ENCODE results near the gene HMGCL. TPM values are rescaled to one million over a fixed set of nuclear protein-coding genes. Genes with fewer than 3 reads are reported as not detected.

Gene HMGCL
- total RNA-seq (1 to 10 TPM; 8.9 to 9.6 TPM), total RNA-seq (4.7 to 35.2 (median 20.4) reads per million in 172 experiments)
- 20.0 TPM for polyA plus RNA-seq (2013, experiment 1 of 2)
- 20.8 TPM for polyA plus RNA-seq (2013, experiment 2 of 2)

DNA sequence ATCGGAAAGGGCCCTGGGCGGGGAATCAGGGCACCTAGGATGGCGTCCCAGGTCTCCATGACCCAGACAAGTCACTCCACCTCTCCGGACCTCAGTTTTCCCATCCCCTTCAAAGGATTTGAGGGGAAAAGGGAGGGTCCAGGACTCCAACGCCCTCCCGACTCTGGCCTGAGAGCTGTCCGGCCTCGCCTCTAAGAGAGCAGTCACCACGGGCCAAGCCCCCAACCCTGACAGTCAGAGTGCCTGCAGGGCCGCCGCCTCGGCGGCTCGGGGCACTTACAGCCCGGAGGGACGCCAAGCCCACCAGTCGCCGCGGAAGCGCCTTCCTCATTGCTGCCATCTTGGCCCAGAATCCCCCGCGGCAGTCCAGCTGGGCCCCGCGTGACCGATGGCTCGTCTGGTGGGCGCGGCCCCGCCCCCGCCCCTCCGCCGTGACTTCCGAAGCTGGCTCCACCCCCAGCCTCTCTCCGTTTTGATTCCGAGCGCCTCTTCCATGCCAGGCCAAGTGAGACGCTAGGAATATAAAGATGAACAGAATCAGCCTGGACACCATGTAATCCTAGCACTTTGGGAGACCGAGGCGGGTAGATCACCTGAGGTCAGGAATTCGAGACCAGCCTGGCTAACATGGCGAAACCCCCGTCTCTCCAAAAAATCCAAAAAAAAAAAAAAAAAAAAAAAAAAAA is at the start of gene HMGCL:
Gene HMGCL, minus strand, starts transcription at position 354 of the 686 bp plus-strand sequence. Its CDS starts 14 bp downstream, at position 340.
- H3K4me1 Mint-ChIP-seq (ENCODE audit: low read depth), result peaks cover 20% of the 10 kb centered on the region
- DNase-seq, result peak; percentile 72 to 94 (median 83)
- POLR2A ChIA-PET, result interaction anchor here (0.6 to 2.3 kb wide), 18 partner anchors 14 to 1019 kb away, joined by 3 to 32 read pairs (median 3); partner anchors contain the start of genes ELOA, GALE, HNRNPR and PITHD1
- no peaks in the 10 kb centered on the region for H3K9me3 Mint-ChIP-seq
- H3K27ac Mint-ChIP-seq, result peak within 1 kb of the TSS; percentile 96
- CTCF ChIA-PET, result interaction anchor here (0.9 to 5.5 kb wide), 4 partner anchors 15 to 134 kb away, joined by 3 to 44 read pairs (median 6); partner anchors contain the start of genes LYPLA2 and RPL11
- peaks cover 16% of the 10 kb centered on the region for H3K36me3 Mint-ChIP-seq (ENCODE audit: low read depth)
- peaks cover 15% of the 10 kb centered on the region for H3K4me1 ChIP-seq (ENCODE audit: insufficient read depth, low read length)
- H3K27me3 ChIP-seq (ENCODE audit: control insufficient read depth in 1 of 2, insufficient read depth in 2 of 2, low read length in 2 of 2), result no peaks in the 10 kb centered on the region
- H3K9me3 ChIP-seq (ENCODE audit: control insufficient read depth in 1 of 2, insufficient read depth in 1 of 2, low read length in 2 of 2), result no peaks in the 10 kb centered on the region
- peak; percentile 94 for ATAC-seq (ENCODE audit: poor library complexity)
- intact Hi-C loops (cut with DNase I, micrococcal nuclease), result loop anchor here (1.0 to 10.0 kb wide), 4 partner anchors 13 to 1510 kb away; partner anchors contain the start of genes FUCA1 (in 1 of the 2) and TMEM50A (in 1 of the 2)
- peak within 1 kb of the TSS; percentile 84 to 92 for H3K27ac ChIP-seq (ENCODE audit: low read depth in 1 of 2, low read length in 2 of 2)
- TF ChIP-seq, protein P1, sequence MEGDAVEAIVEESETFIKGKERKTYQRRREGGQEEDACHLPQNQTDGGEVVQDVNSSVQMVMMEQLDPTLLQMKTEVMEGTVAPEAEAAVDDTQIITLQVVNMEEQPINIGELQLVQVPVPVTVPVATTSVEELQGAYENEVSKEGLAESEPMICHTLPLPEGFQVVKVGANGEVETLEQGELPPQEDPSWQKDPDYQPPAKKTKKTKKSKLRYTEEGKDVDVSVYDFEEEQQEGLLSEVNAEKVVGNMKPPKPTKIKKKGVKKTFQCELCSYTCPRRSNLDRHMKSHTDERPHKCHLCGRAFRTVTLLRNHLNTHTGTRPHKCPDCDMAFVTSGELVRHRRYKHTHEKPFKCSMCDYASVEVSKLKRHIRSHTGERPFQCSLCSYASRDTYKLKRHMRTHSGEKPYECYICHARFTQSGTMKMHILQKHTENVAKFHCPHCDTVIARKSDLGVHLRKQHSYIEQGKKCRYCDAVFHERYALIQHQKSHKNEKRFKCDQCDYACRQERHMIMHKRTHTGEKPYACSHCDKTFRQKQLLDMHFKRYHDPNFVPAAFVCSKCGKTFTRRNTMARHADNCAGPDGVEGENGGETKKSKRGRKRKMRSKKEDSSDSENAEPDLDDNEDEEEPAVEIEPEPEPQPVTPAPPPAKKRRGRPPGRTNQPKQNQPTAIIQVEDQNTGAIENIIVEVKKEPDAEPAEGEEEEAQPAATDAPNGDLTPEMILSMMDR (IDR thresholded peaks at IDR 0.05), result no peak
- H3K4me3 Mint-ChIP-seq, result peak within 1 kb of the TSS; percentile 96
- H3K4me3 ChIP-seq (ENCODE audit: low read length), result peak within 1 kb of the TSS; percentile 93
- no peaks in the 10 kb centered on the region for H3K36me3 ChIP-seq (ENCODE audit: insufficient read depth, low read length)
- H3K27me3 Mint-ChIP-seq, result no peaks in the 10 kb centered on the region

DNA sequence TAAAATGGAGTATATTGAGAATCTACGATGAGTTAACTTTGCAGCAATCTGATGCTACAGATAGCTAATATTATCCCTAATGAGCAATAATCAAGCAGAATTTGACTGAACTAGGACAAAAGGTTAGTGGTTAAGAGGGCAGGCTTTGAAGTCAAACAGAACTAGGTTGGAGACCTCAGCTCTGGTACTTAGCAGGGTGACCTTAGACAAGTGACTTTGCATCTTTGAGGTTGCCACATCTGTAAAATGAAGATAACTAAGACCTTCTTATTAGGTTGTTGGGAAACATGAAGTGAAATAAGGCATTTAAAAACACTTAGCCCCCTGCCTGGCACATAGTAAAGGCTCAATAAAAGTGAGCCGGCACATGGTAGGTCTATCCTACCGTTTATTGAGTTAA is 47.2 kb upstream of the HMGCL start:
- H3K4me3 Mint-ChIP-seq, result no peak overlapping the region
- H3K27ac ChIP-seq (ENCODE audit: low read depth in 1 of 2, low read length in 2 of 2), result no peak overlapping the region
- peaks cover 14% of the 10 kb centered on the region for H3K4me1 ChIP-seq (ENCODE audit: insufficient read depth, low read length)
- ChIA-PET POLR2A (no interaction called here), CTCF (no interaction called here)
- H3K27ac Mint-ChIP-seq, result no peak overlapping the region
- H3K4me3 ChIP-seq (ENCODE audit: low read length), result no peak overlapping the region
- no peaks in the 10 kb centered on the region for H3K9me3 Mint-ChIP-seq
- H3K27me3 Mint-ChIP-seq, result no peaks in the 10 kb centered on the region
- DNase-seq (no peak), ATAC-seq (ENCODE audit: poor library complexity) (no peak)
- peaks cover 0 to 5% of the 10 kb centered on the region in 2 experiments for H3K27me3 ChIP-seq (ENCODE audit: control insufficient read depth in 1 of 2, insufficient read depth in 2 of 2, low read length in 2 of 2)
- no peaks in the 10 kb centered on the region for H3K36me3 ChIP-seq (ENCODE audit: insufficient read depth, low read length)
- peaks cover 7% of the 10 kb centered on the region for H3K36me3 Mint-ChIP-seq (ENCODE audit: low read depth)
- intact Hi-C loops (cut with DNase I, micrococcal nuclease), result no loop called here
- H3K9me3 ChIP-seq (ENCODE audit: control insufficient read depth in 1 of 2, insufficient read depth in 1 of 2, low read length in 2 of 2), result peaks cover 0 to 4% of the 10 kb centered on the region in 2 experiments
- peaks cover 12% of the 10 kb centered on the region for H3K4me1 Mint-ChIP-seq (ENCODE audit: low read depth)
- TF ChIP-seq, protein P1 (IDR thresholded peaks at IDR 0.05), result no peak

DNA sequence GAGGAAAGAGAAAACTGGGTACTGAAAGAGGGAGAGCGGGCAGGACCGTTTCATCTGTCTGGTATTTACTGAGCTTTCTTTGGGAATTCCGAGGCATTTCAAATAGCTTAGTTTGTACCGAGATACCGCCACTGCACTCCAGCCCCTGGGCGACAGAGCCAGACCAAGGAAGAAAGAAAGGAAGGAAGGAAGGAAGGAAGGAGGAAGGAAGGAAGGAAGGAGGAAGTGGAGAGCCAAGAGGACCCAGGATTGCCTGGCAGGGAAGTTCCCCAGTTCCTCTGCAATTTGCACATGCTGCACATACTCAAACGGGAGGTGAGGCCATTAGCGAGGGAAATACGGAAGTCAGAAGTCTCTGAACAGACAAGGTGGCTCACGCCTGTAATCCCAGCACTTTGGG is 43.8 kb upstream of the HMGCL start:
- Mint-ChIP-seq H3K36me3 (ENCODE audit: low read depth) (peaks cover 20% of the 10 kb centered on the region), H3K27ac (peak overlapping the region; percentile 81), H3K4me1 (ENCODE audit: low read depth) (peaks cover 29% of the 10 kb centered on the region), H3K9me3 (no peaks in the 10 kb centered on the region), H3K27me3 (no peaks in the 10 kb centered on the region), H3K4me3 (peak overlapping the region; percentile 79)
- peaks cover 29% of the 10 kb centered on the region for H3K4me1 ChIP-seq (ENCODE audit: insufficient read depth, low read length)
- CTCF ChIA-PET, result interaction anchor here (0.9 to 1.2 kb wide), 3 partner anchors 20 to 97 kb away, joined by 3 to 5 read pairs (median 4); no protein-coding TSS in a partner anchor
- TF ChIP-seq, protein P1 (IDR thresholded peaks at IDR 0.05), result no peak
- peaks cover 8% of the 10 kb centered on the region for H3K36me3 ChIP-seq (ENCODE audit: insufficient read depth, low read length)
- H3K27ac ChIP-seq (ENCODE audit: low read depth in 1 of 2, low read length in 2 of 2), result no peak overlapping the region
- H3K27me3 ChIP-seq (ENCODE audit: control insufficient read depth in 1 of 2, insufficient read depth in 2 of 2, low read length in 2 of 2), result no peaks in the 10 kb centered on the region
- peak in 2 of 14 experiments; percentile 34 to 48 for DNase-seq
- POLR2A ChIA-PET, result interaction anchor here (0.6 to 1.1 kb wide), 3 partner anchors 15 to 78 kb away, joined by 3 to 8 read pairs (median 4); partner anchors contain the start of gene LYPLA2
- H3K4me3 ChIP-seq (ENCODE audit: low read length), result no peak overlapping the region
- no peak for ATAC-seq (ENCODE audit: poor library complexity)
- no peaks in the 10 kb centered on the region for H3K9me3 ChIP-seq (ENCODE audit: control insufficient read depth in 1 of 2, insufficient read depth in 1 of 2, low read length in 2 of 2)
- intact Hi-C loops (cut with DNase I, micrococcal nuclease), result loop anchor here (2.0 to 5.0 kb wide), 4 partner anchors 42 to 177 kb away; partner anchors contain the start of genes HMGCL (in 1 of the 2), PNRC2 (in 1 of the 2), RPL11 (in 1 of the 2) and SRSF10 (in 1 of the 2)

All from CD4-positive, alpha-beta T cell (primary cell).